DMS 273 (cell line): Measurements from ENCODE around the gene ZBTB7C.

ENCODE experiments used
- DNase-seq: peaks from one replicate; lab custom pipeline; 2025; ENCODE audit not compliant: unreplicated experiment; lab: John Stamatoyannopoulos, UW

Gene ZBTB7C

GRCh38 chr18:48418539-48419276 lies 9.5 kb upstream of the ZBTB7C start:
- no peak for DNase-seq

- DNase-seq: no peak
Measured at GRCh38 chr18:48417985-48418384, 8.8 kb upstream of the ZBTB7C start.

- DNase-seq: no peak
Measured at GRCh38 chr18:48413342-48413741, 4.2 kb upstream of the ZBTB7C start.

- peak; percentile 87 for DNase-seq
Measured at GRCh38 chr18:48412339-48412929, 3.3 kb upstream of the ZBTB7C start.

GRCh38 chr18:48410095-48410920 lies 1.1 kb upstream of the ZBTB7C start:
- peak; percentile 96 for DNase-seq

- DNase-seq: peak; percentile 78
Measured at GRCh38 chr18:48409591-48410094, 460 bp upstream of the ZBTB7C start.

GRCh38 chr18:48408111-48408726 lies 964 bp downstream of the ZBTB7C start:
- DNase-seq: no peak

- no peak for DNase-seq
Measured at GRCh38 chr18:48407358-48407757, 1.8 kb downstream of the ZBTB7C start.

GRCh38 chr18:48405978-48406377 lies 3.2 kb downstream of the ZBTB7C start:
- DNase-seq: peak; percentile 40

GRCh38 chr18:48404716-48405507 lies 4.3 kb downstream of the ZBTB7C start:
- peak; percentile 35 for DNase-seq

GRCh38 chr18:48402953-48403352 lies 6.2 kb downstream of the ZBTB7C start:
- DNase-seq: peak; percentile 14

GRCh38 chr18:48399303-48400075 lies 9.7 kb downstream of the ZBTB7C start:
- DNase-seq: no peak

- no peak for DNase-seq
Measured at GRCh38 chr18:48398074-48398473, 11.1 kb downstream of the ZBTB7C start.

- no peak for DNase-seq
Measured at GRCh38 chr18:48397021-48397420, 12.2 kb downstream of the ZBTB7C start.

- DNase-seq: no peak
Measured at GRCh38 chr18:48396561-48396960, 12.6 kb downstream of the ZBTB7C start.

- DNase-seq: no peak
Measured at GRCh38 chr18:48395646-48396045, 13.5 kb downstream of the ZBTB7C start.

GRCh38 chr18:48394176-48394575 lies 15.0 kb downstream of the ZBTB7C start:
- no peak for DNase-seq

- DNase-seq: no peak
Measured at GRCh38 chr18:48393776-48394175, 15.4 kb downstream of the ZBTB7C start.

- no peak for DNase-seq
Measured at GRCh38 chr18:48393170-48393569, 16.0 kb downstream of the ZBTB7C start.

- no peak for DNase-seq
Measured at GRCh38 chr18:48392268-48392667, 16.9 kb downstream of the ZBTB7C start.
